HG03139 (cell line): ENCODE data around the gene CCR9.

Experiments
- ATAC-seq: cut with Tn5 transposase; IDR thresholded peaks from one replicate; pipeline ENCODE4 v1.9.1; 2021; ENCODE audit not compliant: unreplicated experiment

CCR9 gene

GRCh38 chr3:45907769-45908705 is 21.7 kb downstream of the CCR9 start:
- no peak for ATAC-seq

DNA sequence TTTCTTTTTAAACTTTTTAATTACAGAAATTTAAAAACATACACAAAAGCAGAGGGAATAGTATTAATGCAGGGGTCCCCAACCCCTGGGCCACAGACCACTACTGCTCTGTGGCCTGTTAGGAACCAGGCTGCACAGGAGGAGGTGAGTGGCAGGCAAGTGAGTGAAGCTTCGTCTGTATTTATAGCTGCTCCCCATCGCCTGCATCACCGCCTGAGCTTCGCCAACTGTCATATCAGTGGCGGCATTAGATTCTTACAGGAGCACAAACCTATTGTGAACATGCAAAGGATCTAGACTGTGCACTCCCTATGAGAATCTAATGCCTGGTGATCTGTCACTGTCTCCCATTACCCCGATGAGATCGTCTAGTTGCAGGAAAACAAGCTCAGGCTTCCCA is 22.4 kb downstream of the CCR9 start:
- ATAC-seq: no peak

DNA sequence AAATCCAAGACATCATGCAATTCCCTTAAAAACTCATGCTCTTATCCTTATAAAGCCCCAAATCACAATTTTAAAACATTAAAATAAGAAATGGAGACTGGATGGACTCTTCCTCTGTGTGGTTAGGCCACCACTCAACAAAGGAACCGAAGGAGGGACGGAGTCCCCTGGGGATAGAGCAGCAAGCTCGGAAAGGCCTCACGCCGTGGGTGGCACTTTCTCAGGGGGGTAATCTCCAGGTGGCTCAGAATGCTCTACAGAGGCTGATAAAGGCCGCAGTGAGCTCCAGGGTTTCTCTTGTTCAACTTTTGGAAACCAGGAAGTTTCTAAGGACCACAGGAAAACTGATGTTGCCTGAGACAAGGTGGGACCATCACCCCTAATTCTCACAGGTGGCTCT is 23.2 kb downstream of the CCR9 start:
- ATAC-seq: no peak

DNA sequence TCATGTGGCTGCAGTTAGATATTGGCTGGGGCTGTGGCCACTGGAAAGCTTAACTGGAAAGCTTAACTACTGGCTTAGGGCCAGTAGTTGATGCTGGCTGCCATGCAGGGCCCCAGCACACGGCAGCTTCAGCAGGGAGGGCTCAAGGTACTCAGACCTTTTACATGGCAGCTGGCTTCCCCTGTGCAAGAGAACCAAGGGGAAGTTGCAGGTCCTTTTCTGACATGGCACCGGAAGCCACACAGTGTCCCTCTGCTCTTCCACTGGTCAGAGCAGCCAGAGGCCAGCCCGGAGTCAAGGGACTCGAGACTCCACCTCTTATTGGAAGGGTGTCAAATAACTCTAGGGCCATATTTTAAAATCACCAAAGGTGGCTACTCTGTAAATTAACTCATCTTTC is 24.5 kb downstream of the CCR9 start:
- ATAC-seq: no peak

DNA sequence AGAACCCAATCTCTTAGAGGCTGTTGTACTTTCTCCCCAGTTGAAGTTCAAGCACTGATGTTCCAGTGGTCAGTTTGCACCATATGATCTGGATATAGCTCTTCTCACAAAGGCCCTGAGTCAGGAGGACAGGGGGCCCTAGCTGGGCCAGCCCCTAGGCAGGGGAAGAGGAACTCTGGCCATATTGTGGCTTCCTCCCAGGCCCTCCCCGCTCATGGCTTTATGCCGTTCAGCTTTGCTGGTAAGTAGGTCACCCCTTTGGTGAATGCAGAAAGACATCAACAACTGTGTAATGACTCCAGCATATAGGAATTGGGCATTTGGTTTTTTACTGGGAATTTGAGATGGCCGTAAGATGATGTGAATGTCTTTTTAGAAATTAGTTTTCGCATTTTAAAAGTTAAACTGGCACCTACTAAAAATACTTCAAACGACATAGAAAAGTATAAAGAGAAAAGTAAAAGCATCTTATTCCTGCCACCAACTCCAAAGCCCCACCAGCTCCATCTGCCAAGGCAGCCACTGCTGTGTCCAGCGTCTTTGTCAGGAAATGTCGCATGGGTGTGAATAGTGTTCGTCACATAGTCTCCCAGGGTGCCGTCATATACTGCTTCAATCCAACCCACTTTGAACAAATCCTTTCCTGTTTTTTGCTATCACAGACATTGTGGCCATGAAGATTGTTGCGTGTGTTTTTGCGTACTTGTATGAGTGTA is 25.3 kb downstream of the CCR9 start:
- ATAC-seq: no peak

- ATAC-seq: no peak
Measured at GRCh38 chr3:45912435-45912834, 26.1 kb downstream of the CCR9 start.

DNA sequence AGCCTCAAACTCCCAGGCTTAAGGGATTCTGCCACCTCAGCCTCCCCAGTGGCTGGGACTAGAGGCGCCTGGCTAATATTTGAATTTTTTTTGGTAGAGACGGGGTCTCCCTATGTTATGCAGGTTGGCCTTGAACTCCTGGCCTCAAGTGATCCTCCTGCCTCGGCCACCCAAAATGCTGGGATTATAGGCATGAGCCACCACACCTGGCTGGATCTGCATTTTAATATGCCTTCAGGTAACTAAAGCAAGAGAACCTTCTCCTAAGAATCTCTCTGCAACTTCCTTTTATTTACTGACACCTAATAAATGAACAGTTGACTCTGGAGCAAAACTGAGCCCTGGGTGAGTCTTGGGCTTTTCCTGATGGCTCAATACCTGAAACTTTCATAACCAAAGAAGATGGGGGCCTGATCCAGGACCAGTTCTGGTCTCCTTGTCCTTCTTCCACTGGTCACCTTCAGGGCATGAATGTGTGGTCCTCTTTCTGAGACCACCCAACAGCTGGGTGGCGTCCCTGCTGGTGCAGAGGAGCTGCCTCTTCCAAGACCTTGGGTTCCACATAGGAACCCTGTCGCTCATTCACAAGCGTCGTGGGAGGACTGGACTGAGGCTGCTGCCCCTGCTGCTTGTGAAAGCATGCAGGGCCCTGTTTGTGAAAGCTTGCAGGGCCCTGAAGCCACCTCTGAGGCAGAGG is 28.2 kb downstream of the CCR9 start:
- ATAC-seq: no peak

GRCh38 chr3:45915059-45915439 is 28.7 kb downstream of the CCR9 start:
- ATAC-seq: no peak

DNA sequence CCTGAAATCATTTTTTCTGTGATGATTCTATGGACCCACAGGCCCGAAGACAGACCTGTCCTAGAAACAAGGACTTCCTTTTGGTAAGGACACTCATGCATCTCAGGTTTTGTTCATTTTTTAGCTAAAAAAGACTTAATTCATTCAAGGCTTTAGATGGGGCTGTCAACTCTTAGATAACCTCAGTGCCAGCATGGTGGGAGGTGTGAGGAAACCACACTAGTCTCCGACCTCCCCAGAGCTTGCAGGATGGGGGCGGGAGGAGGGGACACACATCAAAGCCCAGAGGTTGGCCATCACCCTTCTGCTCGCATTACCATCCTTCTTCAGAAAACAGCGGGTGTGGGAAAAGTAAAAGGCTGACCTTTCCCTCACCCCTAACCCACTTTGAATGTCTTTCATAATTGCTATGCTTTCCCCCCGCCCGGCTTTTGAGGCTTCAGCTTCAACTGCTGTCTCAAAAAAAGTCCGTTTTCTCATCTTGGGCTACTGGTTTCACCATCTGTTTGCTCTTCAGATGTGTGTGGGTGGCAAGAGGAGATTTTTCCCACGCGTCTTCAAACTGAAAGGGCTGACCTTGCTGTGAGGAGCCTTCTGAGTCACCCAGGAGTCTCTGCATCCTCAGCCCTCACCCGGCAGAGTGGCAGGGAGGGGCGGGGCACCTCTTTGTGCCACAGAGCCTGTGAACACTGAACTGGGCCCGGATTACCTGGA is 29.3 kb downstream of the CCR9 start:
- ATAC-seq: peak; percentile 79

GRCh38 chr3:45917146-45917898 is 31.0 kb downstream of the CCR9 start:
- ATAC-seq: no peak

- no peak for ATAC-seq
Measured at GRCh38 chr3:45921158-45922038, 35.1 kb downstream of the CCR9 start.

- ATAC-seq: no peak
Measured at GRCh38 chr3:45922039-45922326, 35.6 kb downstream of the CCR9 start.

DNA sequence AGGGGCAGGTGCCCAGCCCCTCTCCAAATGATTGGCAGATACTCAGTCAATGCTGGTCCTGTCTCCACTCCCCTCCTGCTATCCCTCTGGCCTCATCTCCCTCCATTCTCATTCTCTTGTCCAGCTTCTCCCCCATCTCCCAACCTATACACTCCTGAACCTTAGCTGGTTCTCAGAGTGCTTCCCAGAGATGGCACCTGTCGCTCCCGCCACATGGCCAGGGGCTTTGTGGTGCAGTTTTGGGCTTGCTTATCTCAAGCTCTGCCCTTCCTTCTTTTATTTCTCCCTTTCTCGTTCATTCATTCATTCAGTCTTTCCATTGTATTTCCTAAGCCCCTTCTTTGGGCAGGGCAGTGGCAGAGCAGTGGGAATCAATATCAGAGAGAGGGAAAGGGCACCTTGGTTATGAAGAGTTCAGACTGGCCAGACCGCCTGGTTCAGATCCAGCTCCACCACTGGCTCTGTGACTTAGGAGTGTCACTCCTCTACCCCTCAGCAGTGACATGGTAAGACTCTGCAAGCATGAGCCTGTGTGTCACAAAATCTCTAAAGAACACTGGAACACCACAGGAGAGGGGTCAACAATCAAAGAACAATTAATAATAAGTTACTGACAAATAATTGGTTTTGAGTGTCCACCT is 36.7 kb downstream of the CCR9 start:
- no peak for ATAC-seq

GRCh38 chr3:45923755-45924154 is 37.4 kb downstream of the CCR9 start:
- ATAC-seq: no peak

GRCh38 chr3:45927881-45928280 is 41.5 kb downstream of the CCR9 start:
- ATAC-seq: no peak

DNA sequence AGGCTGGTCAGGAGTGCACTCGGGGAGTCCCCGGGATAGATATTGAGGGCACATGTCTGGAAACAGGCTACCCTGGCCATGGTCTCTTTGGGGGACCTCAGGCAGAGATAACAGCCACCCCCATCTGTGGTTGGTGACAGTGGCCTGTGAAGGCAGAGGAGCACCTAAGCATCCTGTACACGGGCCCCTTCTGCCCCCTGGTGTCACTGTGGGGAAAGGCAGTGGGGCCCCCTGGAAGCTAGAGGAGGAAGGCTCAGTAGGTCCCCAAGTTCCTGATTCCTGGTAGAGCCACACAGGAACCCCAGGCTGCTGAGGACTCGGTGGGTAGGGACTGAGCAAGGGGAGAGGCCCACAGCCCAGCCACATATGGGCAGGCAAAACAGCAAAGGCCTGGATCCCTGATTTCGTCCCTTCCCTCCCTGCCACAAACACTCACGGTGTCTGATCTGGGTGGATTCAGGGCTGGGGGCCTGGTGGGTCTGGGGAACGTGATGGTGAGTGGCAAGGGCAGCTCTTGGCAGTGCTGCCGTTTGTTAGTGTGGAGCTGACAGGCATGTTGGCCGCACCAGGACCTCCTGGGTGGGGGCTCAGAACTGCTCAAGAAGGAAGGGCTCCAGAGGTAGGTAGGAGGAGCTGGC is 42.8 kb downstream of the CCR9 start:
- ATAC-seq: no peak

DNA sequence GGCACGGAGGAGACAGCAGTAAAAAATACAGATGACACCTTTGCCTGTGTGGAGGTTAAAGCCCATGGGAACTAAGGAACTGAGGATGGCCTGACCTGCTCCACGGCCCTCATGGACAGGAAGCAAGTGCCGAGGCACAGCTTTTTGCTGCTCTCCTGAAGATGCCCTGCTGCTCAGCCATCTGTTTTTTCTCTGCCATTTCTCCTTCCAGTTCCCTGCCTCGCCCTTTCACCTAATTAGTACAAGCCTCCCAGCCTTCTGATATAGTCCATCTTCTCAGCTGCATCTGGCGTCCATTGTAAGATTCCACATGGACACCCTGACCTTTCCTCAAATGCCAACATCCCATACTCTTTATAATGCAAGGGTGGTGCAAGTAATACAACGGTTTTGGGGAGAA is 45.2 kb downstream of the CCR9 start:
- ATAC-seq: no peak

GRCh38 chr3:45932112-45932511 is 45.8 kb downstream of the CCR9 start:
- no peak for ATAC-seq

DNA sequence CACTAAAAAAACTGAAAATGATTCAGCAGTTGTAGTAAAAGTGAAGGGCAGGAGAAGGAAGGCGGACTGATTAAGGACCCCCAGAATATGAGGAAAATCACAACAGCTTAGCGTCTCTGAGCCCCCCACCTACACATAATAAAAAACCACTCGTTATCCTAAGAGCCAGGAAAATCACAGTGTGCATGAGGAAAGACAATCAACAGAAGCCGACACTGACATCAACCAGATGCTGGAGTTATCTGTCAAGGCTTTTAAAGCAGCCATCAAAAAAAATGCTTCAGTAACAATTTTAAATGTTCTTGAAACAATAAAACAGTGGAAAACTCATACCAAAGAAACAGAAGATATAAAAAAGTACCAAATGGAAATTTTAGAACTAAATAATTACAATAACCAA is 47.2 kb downstream of the CCR9 start:
- no peak for ATAC-seq
